ENCODE measurements around the gene DAAM1. TPM values are rescaled to one million over a fixed set of nuclear protein-coding genes. Genes with fewer than 3 reads are reported as not detected.

DAAM1 gene
- total RNA-seq, 1 experiment from 2014 or later = 30.4 TPM

DNA sequence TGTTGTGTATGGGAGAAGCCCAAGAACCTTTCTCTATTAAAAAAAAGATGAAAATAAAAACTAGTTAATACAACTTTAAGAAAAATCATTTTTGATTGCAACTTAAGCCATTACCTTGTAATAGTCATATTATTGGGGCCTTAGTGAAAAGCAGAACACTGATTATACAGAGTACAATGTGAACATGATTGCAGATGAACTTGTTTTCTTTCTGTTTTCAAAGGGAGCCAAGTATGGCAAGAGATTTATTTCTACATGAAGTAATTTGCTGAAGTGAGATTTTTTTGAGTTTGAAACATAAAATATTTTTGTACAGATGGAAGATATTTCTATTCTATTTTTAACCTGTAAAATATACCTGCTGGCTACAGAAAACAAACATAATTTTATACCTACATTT is 171.8 kb downstream of the DAAM1 start:
- Mint-ChIP-seq H3K27ac (no peak overlapping the region), H3K36me3 (no peaks in the 10 kb centered on the region; the same call in 1 of the 2 replicates), H3K4me3 (no peak overlapping the region), H3K4me1 (peaks cover 14% of the 10 kb centered on the region), H3K9me3 (no peaks in the 10 kb centered on the region), H3K27me3 (ENCODE audit: low read depth) (no peaks in the 10 kb centered on the region)
- ChIA-PET CTCF (no interaction called here), POLR2A (no interaction called here)
- DNase-seq (ENCODE audit: low spot score) (no peak), ATAC-seq (no peak)
- no peak for TF ChIP-seq ZNF121 (CRISPR knock-in tag; IDR thresholded peaks at IDR 0.05)
- TF ChIP-seq MXD4 (CRISPR knock-in tag; IDR thresholded peaks at IDR 0.05; ENCODE audit: borderline replicate concordance) = no peak
- no peak for TF ChIP-seq EMX1 (CRISPR knock-in tag; IDR thresholded peaks at IDR 0.05)
- TF ChIP-seq, protein P1, sequence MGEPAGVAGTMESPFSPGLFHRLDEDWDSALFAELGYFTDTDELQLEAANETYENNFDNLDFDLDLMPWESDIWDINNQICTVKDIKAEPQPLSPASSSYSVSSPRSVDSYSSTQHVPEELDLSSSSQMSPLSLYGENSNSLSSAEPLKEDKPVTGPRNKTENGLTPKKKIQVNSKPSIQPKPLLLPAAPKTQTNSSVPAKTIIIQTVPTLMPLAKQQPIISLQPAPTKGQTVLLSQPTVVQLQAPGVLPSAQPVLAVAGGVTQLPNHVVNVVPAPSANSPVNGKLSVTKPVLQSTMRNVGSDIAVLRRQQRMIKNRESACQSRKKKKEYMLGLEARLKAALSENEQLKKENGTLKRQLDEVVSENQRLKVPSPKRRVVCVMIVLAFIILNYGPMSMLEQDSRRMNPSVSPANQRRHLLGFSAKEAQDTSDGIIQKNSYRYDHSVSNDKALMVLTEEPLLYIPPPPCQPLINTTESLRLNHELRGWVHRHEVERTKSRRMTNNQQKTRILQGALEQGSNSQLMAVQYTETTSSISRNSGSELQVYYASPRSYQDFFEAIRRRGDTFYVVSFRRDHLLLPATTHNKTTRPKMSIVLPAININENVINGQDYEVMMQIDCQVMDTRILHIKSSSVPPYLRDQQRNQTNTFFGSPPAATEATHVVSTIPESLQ (CRISPR knock-in tag; IDR thresholded peaks at IDR 0.05) = no peak
- TF ChIP-seq, protein P2, sequence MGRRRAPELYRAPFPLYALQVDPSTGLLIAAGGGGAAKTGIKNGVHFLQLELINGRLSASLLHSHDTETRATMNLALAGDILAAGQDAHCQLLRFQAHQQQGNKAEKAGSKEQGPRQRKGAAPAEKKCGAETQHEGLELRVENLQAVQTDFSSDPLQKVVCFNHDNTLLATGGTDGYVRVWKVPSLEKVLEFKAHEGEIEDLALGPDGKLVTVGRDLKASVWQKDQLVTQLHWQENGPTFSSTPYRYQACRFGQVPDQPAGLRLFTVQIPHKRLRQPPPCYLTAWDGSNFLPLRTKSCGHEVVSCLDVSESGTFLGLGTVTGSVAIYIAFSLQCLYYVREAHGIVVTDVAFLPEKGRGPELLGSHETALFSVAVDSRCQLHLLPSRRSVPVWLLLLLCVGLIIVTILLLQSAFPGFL (CRISPR knock-in tag; IDR thresholded peaks at IDR 0.05; ENCODE audit: borderline replicate concordance) = no peak
- TF ChIP-seq, protein P3, sequence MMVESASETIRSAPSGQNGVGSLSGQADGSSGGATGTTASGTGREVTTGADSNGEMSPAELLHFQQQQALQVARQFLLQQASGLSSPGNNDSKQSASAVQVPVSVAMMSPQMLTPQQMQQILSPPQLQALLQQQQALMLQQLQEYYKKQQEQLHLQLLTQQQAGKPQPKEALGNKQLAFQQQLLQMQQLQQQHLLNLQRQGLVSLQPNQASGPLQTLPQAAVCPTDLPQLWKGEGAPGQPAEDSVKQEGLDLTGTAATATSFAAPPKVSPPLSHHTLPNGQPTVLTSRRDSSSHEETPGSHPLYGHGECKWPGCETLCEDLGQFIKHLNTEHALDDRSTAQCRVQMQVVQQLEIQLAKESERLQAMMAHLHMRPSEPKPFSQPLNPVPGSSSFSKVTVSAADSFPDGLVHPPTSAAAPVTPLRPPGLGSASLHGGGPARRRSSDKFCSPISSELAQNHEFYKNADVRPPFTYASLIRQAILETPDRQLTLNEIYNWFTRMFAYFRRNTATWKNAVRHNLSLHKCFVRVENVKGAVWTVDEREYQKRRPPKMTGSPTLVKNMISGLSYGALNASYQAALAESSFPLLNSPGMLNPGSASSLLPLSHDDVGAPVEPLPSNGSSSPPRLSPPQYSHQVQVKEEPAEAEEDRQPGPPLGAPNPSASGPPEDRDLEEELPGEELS (CRISPR knock-in tag; IDR thresholded peaks at IDR 0.05) = no peak
- TF ChIP-seq, protein P4, sequence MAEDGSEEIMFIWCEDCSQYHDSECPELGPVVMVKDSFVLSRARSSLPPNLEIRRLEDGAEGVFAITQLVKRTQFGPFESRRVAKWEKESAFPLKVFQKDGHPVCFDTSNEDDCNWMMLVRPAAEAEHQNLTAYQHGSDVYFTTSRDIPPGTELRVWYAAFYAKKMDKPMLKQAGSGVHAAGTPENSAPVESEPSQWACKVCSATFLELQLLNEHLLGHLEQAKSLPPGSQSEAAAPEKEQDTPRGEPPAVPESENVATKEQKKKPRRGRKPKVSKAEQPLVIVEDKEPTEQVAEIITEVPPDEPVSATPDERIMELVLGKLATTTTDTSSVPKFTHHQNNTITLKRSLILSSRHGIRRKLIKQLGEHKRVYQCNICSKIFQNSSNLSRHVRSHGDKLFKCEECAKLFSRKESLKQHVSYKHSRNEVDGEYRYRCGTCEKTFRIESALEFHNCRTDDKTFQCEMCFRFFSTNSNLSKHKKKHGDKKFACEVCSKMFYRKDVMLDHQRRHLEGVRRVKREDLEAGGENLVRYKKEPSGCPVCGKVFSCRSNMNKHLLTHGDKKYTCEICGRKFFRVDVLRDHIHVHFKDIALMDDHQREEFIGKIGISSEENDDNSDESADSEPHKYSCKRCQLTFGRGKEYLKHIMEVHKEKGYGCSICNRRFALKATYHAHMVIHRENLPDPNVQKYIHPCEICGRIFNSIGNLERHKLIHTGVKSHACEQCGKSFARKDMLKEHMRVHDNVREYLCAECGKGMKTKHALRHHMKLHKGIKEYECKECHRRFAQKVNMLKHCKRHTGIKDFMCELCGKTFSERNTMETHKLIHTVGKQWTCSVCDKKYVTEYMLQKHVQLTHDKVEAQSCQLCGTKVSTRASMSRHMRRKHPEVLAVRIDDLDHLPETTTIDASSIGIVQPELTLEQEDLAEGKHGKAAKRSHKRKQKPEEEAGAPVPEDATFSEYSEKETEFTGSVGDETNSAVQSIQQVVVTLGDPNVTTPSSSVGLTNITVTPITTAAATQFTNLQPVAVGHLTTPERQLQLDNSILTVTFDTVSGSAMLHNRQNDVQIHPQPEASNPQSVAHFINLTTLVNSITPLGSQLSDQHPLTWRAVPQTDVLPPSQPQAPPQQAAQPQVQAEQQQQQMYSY (CRISPR knock-in tag; IDR thresholded peaks at IDR 0.05) = no peak
- no peak for TF ChIP-seq ZNF396 (CRISPR knock-in tag; IDR thresholded peaks at IDR 0.05; ENCODE audit: borderline replicate concordance)
- no peak for TF ChIP-seq IRF2 (CRISPR knock-in tag; IDR thresholded peaks at IDR 0.05; ENCODE audit: borderline replicate concordance, low read depth)
- TF ChIP-seq, protein P5, sequence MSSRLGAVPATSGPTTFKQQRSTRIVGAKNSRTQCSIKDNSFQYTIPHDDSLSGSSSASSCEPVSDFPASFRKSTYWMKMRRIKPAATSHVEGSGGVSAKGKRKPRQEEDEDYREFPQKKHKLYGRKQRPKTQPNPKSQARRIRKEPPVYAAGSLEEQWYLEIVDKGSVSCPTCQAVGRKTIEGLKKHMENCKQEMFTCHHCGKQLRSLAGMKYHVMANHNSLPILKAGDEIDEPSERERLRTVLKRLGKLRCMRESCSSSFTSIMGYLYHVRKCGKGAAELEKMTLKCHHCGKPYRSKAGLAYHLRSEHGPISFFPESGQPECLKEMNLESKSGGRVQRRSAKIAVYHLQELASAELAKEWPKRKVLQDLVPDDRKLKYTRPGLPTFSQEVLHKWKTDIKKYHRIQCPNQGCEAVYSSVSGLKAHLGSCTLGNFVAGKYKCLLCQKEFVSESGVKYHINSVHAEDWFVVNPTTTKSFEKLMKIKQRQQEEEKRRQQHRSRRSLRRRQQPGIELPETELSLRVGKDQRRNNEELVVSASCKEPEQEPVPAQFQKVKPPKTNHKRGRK (CRISPR knock-in tag; IDR thresholded peaks at IDR 0.05; ENCODE audit: borderline replicate concordance) = no peak
- TF ChIP-seq, protein P6, sequence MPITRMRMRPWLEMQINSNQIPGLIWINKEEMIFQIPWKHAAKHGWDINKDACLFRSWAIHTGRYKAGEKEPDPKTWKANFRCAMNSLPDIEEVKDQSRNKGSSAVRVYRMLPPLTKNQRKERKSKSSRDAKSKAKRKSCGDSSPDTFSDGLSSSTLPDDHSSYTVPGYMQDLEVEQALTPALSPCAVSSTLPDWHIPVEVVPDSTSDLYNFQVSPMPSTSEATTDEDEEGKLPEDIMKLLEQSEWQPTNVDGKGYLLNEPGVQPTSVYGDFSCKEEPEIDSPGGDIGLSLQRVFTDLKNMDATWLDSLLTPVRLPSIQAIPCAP (CRISPR knock-in tag; IDR thresholded peaks at IDR 0.05) = no peak
- no peak for TF ChIP-seq HMGA2 (CRISPR knock-in tag; IDR thresholded peaks at IDR 0.05)
- TF ChIP-seq, protein P7, sequence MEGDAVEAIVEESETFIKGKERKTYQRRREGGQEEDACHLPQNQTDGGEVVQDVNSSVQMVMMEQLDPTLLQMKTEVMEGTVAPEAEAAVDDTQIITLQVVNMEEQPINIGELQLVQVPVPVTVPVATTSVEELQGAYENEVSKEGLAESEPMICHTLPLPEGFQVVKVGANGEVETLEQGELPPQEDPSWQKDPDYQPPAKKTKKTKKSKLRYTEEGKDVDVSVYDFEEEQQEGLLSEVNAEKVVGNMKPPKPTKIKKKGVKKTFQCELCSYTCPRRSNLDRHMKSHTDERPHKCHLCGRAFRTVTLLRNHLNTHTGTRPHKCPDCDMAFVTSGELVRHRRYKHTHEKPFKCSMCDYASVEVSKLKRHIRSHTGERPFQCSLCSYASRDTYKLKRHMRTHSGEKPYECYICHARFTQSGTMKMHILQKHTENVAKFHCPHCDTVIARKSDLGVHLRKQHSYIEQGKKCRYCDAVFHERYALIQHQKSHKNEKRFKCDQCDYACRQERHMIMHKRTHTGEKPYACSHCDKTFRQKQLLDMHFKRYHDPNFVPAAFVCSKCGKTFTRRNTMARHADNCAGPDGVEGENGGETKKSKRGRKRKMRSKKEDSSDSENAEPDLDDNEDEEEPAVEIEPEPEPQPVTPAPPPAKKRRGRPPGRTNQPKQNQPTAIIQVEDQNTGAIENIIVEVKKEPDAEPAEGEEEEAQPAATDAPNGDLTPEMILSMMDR (IDR thresholded peaks at IDR 0.05) = no peak
- no peak for TF ChIP-seq FOXJ3 (CRISPR knock-in tag; IDR thresholded peaks at IDR 0.05; ENCODE audit: borderline replicate concordance)
- TF ChIP-seq PRRX2 (CRISPR knock-in tag; IDR thresholded peaks at IDR 0.05) = no peak
- TF ChIP-seq CREM (CRISPR knock-in tag; IDR thresholded peaks at IDR 0.05) = no peak
- TF ChIP-seq FOXK1 (CRISPR knock-in tag; IDR thresholded peaks at IDR 0.05) = no peak
